Ovary (tissue), 3 donors: ENCODE data around the gene MILR1.

Experiments used
- EP300 ChIP-seq: sonication (generic); formaldehyde crosslinking; IDR thresholded peaks from one replicate; pipeline ENCODE4 v1.6.1; 2017; ENCODE audit warnings: antibody characterized with exemption
- POLR2A ChIP-seq: fragments of 450-650 bp; IDR thresholded peaks from one replicate; pipeline ENCODE4 v1.6.1; 2017; ENCODE audit warnings: antibody characterized with exemption, mild to moderate bottlenecking, moderate library complexity
- TF ChIP-seq, protein P1 (sequence below), 3 donors: fragments of 450-650 bp in 2 of 3; fragments of 200-600 bp in 1 of 3; IDR thresholded peaks; one replicate each; pipeline versions ENCODE4 v1.5.1 to v1.8.0; 2016 to 2022; ENCODE audit warnings: antibody characterized with exemption in 3 of 3, mild to moderate bottlenecking in 1 of 3
- donor health status: DM: no; HTN: no; CAD: no.

DNA sequence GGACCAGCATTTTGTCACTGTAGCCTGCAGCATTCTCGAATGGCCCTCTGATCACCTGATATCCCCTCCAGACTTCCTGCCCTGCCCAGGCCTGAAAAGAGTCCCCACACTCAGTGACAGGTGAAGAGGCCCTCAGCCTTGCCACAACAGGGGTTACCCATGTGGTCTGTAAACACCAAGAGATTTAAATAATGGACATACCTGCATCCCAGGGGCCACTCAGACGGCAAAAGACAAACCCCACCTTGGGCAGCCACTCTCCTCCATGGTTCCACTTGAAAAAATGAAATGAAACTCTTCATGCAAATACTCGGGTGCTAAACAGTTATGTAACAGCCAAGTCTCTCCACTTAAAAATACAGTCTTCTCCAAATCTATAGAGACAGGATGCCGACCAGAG is 35.4 kb upstream of the MILR1 start:
- TF ChIP-seq, protein P1, sequence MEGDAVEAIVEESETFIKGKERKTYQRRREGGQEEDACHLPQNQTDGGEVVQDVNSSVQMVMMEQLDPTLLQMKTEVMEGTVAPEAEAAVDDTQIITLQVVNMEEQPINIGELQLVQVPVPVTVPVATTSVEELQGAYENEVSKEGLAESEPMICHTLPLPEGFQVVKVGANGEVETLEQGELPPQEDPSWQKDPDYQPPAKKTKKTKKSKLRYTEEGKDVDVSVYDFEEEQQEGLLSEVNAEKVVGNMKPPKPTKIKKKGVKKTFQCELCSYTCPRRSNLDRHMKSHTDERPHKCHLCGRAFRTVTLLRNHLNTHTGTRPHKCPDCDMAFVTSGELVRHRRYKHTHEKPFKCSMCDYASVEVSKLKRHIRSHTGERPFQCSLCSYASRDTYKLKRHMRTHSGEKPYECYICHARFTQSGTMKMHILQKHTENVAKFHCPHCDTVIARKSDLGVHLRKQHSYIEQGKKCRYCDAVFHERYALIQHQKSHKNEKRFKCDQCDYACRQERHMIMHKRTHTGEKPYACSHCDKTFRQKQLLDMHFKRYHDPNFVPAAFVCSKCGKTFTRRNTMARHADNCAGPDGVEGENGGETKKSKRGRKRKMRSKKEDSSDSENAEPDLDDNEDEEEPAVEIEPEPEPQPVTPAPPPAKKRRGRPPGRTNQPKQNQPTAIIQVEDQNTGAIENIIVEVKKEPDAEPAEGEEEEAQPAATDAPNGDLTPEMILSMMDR (IDR thresholded peaks at IDR 0.05), result no peak
- no peak for TF ChIP-seq POLR2A
- TF ChIP-seq EP300, result no peak
